Measurements from ENCODE around the gene IFITM5.

The IFITM5 gene

DNA sequence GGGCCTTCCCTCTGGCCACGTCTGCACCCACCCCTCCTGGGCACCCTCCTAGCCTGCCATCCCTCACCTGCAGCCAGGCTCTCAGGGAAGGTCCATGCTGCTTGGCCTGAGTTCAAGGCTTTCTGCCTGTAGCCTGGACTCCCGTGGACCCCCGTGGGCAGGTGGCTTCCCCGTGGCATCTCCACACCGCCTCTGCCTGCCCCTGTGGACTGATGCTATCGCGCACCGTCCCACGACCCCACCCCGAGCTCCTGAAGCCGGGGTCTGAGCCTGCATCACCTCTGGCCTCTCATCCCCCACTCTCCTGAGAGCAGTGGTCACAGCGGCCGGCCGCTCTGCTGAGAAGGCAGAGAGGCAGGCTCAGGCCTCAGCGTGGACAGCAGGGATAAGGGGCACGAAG lies 4.5 kb downstream of the IFITM5 start:
- TF ChIP-seq ZNF8 (CRISPR knock-in tag; IDR thresholded peaks at IDR 0.05) (no peak), ZNF565 (CRISPR knock-in tag; conservative IDR thresholded peaks at IDR 0.05; ENCODE audit: low read depth) (no peak), CREB5 (CRISPR knock-in tag; IDR thresholded peaks at IDR 0.05; ENCODE audit: low read depth) (no peak), TOX (CRISPR knock-in tag; IDR thresholded peaks at IDR 0.05; ENCODE audit: borderline replicate concordance) (no peak), ESRRG (CRISPR knock-in tag; IDR thresholded peaks at IDR 0.05) (no peak), ZFP3 (CRISPR knock-in tag; IDR thresholded peaks at IDR 0.05) (no peak), CSDC2 (CRISPR knock-in tag; IDR thresholded peaks at IDR 0.05) (no peak), TSHZ2 (CRISPR knock-in tag; IDR thresholded peaks at IDR 0.05) (no peak), ARNTL (CRISPR knock-in tag; IDR thresholded peaks at IDR 0.05; ENCODE audit: borderline replicate concordance, low read depth) (no peak), ZNF70 (CRISPR knock-in tag; IDR thresholded peaks at IDR 0.05) (no peak), RARB (CRISPR knock-in tag; IDR thresholded peaks at IDR 0.05) (no peak), ISL1 (CRISPR knock-in tag; IDR thresholded peaks at IDR 0.05) (no peak), BACH2 (CRISPR knock-in tag; IDR thresholded peaks at IDR 0.05; ENCODE audit: borderline replicate concordance) (no peak), POU6F1 (CRISPR knock-in tag; IDR thresholded peaks at IDR 0.05; ENCODE audit: borderline replicate concordance, low read depth) (no peak), OSR1 (CRISPR knock-in tag; IDR thresholded peaks at IDR 0.05) (no peak), SNAI2 (CRISPR knock-in tag; IDR thresholded peaks at IDR 0.05) (no peak), PPARA (CRISPR knock-in tag; IDR thresholded peaks at IDR 0.05; ENCODE audit: borderline replicate concordance) (no peak), ZFP30 (CRISPR knock-in tag; IDR thresholded peaks at IDR 0.05) (no peak)
- TF ChIP-seq, protein P1, sequence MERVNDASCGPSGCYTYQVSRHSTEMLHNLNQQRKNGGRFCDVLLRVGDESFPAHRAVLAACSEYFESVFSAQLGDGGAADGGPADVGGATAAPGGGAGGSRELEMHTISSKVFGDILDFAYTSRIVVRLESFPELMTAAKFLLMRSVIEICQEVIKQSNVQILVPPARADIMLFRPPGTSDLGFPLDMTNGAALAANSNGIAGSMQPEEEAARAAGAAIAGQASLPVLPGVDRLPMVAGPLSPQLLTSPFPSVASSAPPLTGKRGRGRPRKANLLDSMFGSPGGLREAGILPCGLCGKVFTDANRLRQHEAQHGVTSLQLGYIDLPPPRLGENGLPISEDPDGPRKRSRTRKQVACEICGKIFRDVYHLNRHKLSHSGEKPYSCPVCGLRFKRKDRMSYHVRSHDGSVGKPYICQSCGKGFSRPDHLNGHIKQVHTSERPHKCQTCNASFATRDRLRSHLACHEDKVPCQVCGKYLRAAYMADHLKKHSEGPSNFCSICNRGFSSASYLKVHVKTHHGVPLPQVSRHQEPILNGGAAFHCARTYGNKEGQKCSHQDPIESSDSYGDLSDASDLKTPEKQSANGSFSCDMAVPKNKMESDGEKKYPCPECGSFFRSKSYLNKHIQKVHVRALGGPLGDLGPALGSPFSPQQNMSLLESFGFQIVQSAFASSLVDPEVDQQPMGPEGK (CRISPR knock-in tag; IDR thresholded peaks at IDR 0.05; ENCODE audit: borderline replicate concordance): no peak
- no peak for ATAC-seq

- ATAC-seq: no peak
- TF ChIP-seq RARB (CRISPR knock-in tag; IDR thresholded peaks at IDR 0.05) (no peak), CSDC2 (CRISPR knock-in tag; IDR thresholded peaks at IDR 0.05) (no peak), ZNF565 (CRISPR knock-in tag; conservative IDR thresholded peaks at IDR 0.05; ENCODE audit: low read depth) (no peak), ZNF8 (CRISPR knock-in tag; IDR thresholded peaks at IDR 0.05) (no peak), ZFP30 (CRISPR knock-in tag; IDR thresholded peaks at IDR 0.05) (no peak), TCF4 (CRISPR knock-in tag; IDR thresholded peaks at IDR 0.05; ENCODE audit: borderline replicate concordance) (no peak), PPARA (CRISPR knock-in tag; IDR thresholded peaks at IDR 0.05; ENCODE audit: borderline replicate concordance) (no peak), ARNTL (CRISPR knock-in tag; IDR thresholded peaks at IDR 0.05; ENCODE audit: borderline replicate concordance, low read depth) (no peak), CREB5 (CRISPR knock-in tag; IDR thresholded peaks at IDR 0.05; ENCODE audit: low read depth) (no peak), POU6F1 (CRISPR knock-in tag; IDR thresholded peaks at IDR 0.05; ENCODE audit: borderline replicate concordance, low read depth) (no peak)
- TF ChIP-seq, protein P2, sequence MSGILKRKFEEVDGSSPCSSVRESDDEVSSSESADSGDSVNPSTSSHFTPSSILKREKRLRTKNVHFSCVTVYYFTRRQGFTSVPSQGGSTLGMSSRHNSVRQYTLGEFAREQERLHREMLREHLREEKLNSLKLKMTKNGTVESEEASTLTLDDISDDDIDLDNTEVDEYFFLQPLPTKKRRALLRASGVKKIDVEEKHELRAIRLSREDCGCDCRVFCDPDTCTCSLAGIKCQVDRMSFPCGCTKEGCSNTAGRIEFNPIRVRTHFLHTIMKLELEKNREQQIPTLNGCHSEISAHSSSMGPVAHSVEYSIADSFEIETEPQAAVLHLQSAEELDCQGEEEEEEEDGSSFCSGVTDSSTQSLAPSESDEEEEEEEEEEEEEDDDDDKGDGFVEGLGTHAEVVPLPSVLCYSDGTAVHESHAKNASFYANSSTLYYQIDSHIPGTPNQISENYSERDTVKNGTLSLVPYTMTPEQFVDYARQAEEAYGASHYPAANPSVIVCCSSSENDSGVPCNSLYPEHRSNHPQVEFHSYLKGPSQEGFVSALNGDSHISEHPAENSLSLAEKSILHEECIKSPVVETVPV (CRISPR knock-in tag; IDR thresholded peaks at IDR 0.05): no peak
Observed at GRCh38 chr11:293852-294661, 5.3 kb downstream of the IFITM5 start.
